ENCODE results near the gene RNF38. TPM values are rescaled to one million over a fixed set of nuclear protein-coding genes. Genes with fewer than 3 reads are reported as not detected.

RNF38 gene
- total and polyA plus RNA-seq, 8 donors = 7.3 to 33.2 (median 16.3) TPM

DNA sequence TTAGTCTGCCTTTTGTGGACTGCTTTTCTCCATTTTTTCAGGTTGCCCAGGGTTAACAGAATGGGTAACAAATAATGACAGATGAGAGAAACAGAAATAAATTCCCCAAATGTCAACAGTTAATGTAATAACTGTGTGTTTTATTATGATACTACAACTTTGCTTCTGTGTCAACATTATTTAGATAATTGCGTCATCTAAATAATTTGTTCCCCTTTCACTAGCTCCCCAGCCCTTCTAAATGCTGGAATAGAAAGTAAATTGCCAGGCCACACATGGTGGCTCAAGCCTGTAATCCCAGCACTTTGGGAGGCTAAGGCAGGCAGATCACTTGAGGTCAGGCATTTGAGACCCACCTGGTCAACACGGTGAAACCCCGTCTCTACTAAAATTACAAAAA is 53.5 kb downstream of the RNF38 start:
- no peaks in the 10 kb centered on the region for H3K4me1 ChIP-seq
- no peaks in the 10 kb centered on the region for H3K9me3 ChIP-seq
- no peak overlapping the region for H3K27ac ChIP-seq
- intact Hi-C loops (cut with DNase I; ENCODE audit: low total_unique reads) = no loop called here
- peaks cover 45 to 100% (median 95%) of the 10 kb centered on the region in 4 donors for H3K36me3 ChIP-seq
- TF ChIP-seq EP300 (IDR thresholded peaks at IDR 0.05) (no peak), POLR2AphosphoS5 (IDR thresholded peaks at IDR 0.05) (no peak), POLR2A (IDR thresholded peaks at IDR 0.05) (no peak)
- TF ChIP-seq, protein P1, sequence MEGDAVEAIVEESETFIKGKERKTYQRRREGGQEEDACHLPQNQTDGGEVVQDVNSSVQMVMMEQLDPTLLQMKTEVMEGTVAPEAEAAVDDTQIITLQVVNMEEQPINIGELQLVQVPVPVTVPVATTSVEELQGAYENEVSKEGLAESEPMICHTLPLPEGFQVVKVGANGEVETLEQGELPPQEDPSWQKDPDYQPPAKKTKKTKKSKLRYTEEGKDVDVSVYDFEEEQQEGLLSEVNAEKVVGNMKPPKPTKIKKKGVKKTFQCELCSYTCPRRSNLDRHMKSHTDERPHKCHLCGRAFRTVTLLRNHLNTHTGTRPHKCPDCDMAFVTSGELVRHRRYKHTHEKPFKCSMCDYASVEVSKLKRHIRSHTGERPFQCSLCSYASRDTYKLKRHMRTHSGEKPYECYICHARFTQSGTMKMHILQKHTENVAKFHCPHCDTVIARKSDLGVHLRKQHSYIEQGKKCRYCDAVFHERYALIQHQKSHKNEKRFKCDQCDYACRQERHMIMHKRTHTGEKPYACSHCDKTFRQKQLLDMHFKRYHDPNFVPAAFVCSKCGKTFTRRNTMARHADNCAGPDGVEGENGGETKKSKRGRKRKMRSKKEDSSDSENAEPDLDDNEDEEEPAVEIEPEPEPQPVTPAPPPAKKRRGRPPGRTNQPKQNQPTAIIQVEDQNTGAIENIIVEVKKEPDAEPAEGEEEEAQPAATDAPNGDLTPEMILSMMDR (IDR thresholded peaks at IDR 0.05) = no peak
- WGBS, 5 donors = 89 to 95% (median 94%) methylated on average over 3 of the region's 3 CpGs
- no peaks in the 10 kb centered on the region for H3K27me3 ChIP-seq
- no peak for DNase-seq
- no peak overlapping the region for H3K4me3 ChIP-seq

DNA sequence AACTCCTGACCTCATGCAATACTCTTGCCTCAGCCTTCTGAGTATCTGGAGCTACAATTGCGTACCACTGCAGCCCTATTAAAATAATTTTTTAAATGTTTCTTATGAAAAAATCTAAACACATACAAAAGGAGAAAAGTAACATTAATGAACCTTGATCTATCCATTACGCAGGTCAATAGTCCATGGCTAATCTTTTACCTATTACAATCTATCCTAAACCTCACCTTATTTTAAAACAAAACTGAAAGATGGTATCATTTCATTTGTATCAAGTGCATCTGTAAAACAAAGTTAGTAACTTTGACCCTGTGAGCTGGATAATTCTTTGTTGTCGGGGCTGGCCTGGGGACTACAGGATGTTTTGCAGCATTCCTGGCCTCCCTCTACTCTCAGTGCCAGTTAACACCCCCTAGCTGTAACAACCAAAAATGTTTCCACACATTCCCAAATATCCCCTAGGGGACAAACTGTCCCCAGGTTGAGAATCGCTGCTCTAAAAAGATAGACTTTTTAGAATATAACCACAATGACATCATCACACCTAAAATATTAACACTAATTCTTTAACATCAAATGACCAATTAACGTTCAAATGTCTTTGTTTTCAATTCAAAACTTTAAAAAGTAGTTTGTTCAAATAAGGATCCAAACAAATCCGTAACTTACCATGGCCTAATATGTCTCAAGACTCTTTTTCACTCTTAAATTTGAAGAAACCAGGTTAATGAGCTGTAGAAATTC is 54.8 kb downstream of the RNF38 start:
- no peaks in the 10 kb centered on the region for H3K4me1 ChIP-seq
- no peaks in the 10 kb centered on the region for H3K27me3 ChIP-seq
- DNase-seq = no peak
- 88 to 95% (median 92%) methylated on average over 6 of the region's 6 CpGs for WGBS, 5 donors
- H3K9me3 ChIP-seq = no peaks in the 10 kb centered on the region
- no peak overlapping the region for H3K4me3 ChIP-seq
- intact Hi-C loops (cut with DNase I; ENCODE audit: low total_unique reads) = no loop called here
- TF ChIP-seq POLR2A (IDR thresholded peaks at IDR 0.05) = no peak
- TF ChIP-seq EP300 (IDR thresholded peaks at IDR 0.05) = no peak
- no peak overlapping the region for H3K27ac ChIP-seq
- H3K36me3 ChIP-seq = peaks cover 35 to 100% (median 95%) of the 10 kb centered on the region in 4 donors

DNA sequence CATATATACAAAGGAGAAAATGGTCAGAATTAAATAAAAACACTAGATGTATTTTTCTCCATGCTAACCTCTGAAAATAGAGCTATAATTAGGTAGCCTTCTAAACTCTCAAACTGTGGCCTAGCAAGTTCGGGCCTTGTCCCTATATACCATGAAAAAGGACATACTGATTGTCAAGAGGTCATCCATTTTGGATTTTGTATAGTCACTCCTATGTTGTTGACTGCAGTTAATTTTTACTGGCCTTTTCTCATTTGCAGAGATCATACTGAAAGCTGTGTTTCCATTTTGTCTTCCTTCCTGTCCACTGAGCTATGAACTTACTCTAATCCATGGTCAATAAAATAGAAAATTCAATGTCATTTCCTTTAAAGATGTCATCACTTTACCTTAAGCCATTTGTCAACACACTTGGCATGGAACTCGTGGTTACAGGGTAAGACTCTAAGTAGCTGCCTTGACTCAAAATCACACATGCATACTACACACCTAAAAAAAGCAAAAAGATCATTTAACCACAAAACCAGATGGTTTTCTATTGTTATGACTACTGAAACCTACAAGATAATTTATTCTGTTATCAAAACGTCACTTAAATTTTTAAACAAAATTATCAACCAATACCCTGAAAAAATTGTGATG is 58.0 kb downstream of the RNF38 start:
- Histone ChIP-seq H3K36me3 (peaks cover 27 to 100% (median 93%) of the 10 kb centered on the region in 4 donors), H3K4me1 (peaks cover 0 to 9% (median 0%) of the 10 kb centered on the region in 4 donors), H3K27ac (no peak overlapping the region), H3K27me3 (no peaks in the 10 kb centered on the region), H3K9me3 (no peaks in the 10 kb centered on the region), H3K4me3 (no peak overlapping the region)
- WGBS, 5 donors = 71 to 80% (median 75%) methylated on average over 3 of the region's 3 CpGs
- TF ChIP-seq POLR2AphosphoS5 (IDR thresholded peaks at IDR 0.05) = no peak
- TF ChIP-seq, protein P1 (IDR thresholded peaks at IDR 0.05) = no peak
- TF ChIP-seq EP300 (IDR thresholded peaks at IDR 0.05) = no peak
- TF ChIP-seq POLR2A (IDR thresholded peaks at IDR 0.05) = no peak
- intact Hi-C loops (cut with DNase I; ENCODE audit: low total_unique reads) = no loop called here
- no peak for DNase-seq

DNA sequence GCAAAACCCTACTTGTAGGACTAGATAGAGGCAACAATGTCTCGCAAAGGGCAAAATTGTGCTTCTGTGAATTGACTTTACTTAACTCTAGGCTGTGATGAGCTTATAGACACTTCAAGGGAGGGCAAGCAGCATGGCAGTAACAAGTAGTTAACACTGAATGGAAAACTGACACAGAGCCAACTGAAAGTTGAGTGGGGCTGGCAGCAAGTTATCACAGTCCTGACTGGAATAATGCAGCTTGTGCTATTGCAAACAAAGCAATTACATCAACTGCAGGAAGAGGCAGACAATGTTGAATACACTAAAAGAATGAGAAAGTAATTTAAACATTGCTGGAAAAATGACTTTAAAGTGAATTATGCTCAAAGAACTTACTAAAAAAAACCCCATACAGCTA is 62.2 kb downstream of the RNF38 start:
- WGBS, 5 donors = 58 to 83% (median 65%) methylated on average over 1 of the region's 1 CpG
- peaks cover 23 to 82% (median 76%) of the 10 kb centered on the region in 4 donors for H3K36me3 ChIP-seq
- TF ChIP-seq POLR2AphosphoS5 (IDR thresholded peaks at IDR 0.05) (peak in 1 of 3 donors; percentile 5), POLR2A (IDR thresholded peaks at IDR 0.05) (no peak)
- no peaks in the 10 kb centered on the region for H3K9me3 ChIP-seq
- H3K27me3 ChIP-seq = no peaks in the 10 kb centered on the region
- intact Hi-C loops (cut with DNase I; ENCODE audit: low total_unique reads) = no loop called here
- peak in 1 of 2 donors; percentile 54 for DNase-seq
- H3K4me1 ChIP-seq = peaks cover 0 to 9% (median 0%) of the 10 kb centered on the region in 4 donors
- no peak overlapping the region for H3K27ac ChIP-seq
- H3K4me3 ChIP-seq = no peak overlapping the region

DNA sequence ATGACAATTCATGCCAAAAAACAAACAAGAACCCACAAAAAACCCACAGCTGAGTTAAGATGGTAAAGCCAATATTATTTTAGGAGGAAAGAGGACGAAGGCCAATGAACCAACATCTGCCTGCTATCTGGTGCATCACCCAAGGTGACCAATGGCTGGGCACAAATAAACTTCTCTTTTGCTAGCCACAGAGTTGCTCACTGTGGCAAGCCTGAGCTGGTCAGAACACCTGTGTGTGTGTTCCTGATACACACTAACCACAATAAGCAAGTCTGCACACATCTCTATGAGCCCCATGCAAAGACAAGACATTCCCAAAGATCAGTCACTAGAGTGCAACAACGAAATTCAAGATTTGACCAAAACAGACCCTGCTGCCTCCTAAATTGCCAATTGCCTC is 63.1 kb downstream of the RNF38 start:
- no peaks in the 10 kb centered on the region for H3K9me3 ChIP-seq
- intact Hi-C loops (cut with DNase I; ENCODE audit: low total_unique reads) = no loop called here
- H3K27me3 ChIP-seq = no peaks in the 10 kb centered on the region
- peaks cover 23 to 74% (median 68%) of the 10 kb centered on the region in 4 donors for H3K36me3 ChIP-seq
- no peak for DNase-seq
- H3K4me3 ChIP-seq = no peak overlapping the region
- TF ChIP-seq POLR2A (IDR thresholded peaks at IDR 0.05) (no peak), EP300 (IDR thresholded peaks at IDR 0.05) (no peak), POLR2AphosphoS5 (IDR thresholded peaks at IDR 0.05) (no peak)
- TF ChIP-seq, protein P1 (IDR thresholded peaks at IDR 0.05) = no peak
- no peak overlapping the region for H3K27ac ChIP-seq
- H3K4me1 ChIP-seq = peaks cover 0 to 9% (median 0%) of the 10 kb centered on the region in 4 donors
- WGBS, 5 donors = 84 to 93% (median 91%) methylated on average over 2 of the region's 2 CpGs

Measured in stomach (tissue), 9 donors.